Endothelial cell of umbilical vein (primary cell): ENCODE measurements around the gene TRAF3. TPM values are rescaled to one million over a fixed set of nuclear protein-coding genes. Genes with fewer than 3 reads are reported as not detected.

Experiments used
- BruUV-seq: library from RNA; stranded (reverse); fragments of 400-500 nt; replicated peaks from 2 replicates; lab custom pipeline; 2021; lab: Mats Ljungman, UMichigan
- CTCF ChIA-PET: fragments of 300-600, 350-600 bp; sonication (Branson Sonifier 250); formaldehyde crosslinking; loops from one replicate; lab custom pipeline; 2021; ENCODE audit warnings: antibody characterized with exemption, inconsistent platforms; lab: Charles Lee
- POLR2A ChIA-PET: fragments of 300-600, 350-600 bp; sonication (Branson Sonifier 250); formaldehyde crosslinking; loops from one replicate; lab custom pipeline; 2021; ENCODE audit warnings: antibody characterized with exemption, inconsistent platforms; lab: Charles Lee
- DNase-seq: peaks from one replicate; pipeline ENCODE4 v3.0.0-alpha.2; 2011; ENCODE audit warnings: low read depth, low spot score
- FAIRE-seq: peaks from 2 replicates; lab custom pipeline; 2011; peaks lifted over from hg19 to GRCh38; lab: Jason Lieb, UNC
- H2AFZ ChIP-seq: 2 replicates; pipeline ENCODE4 v1.6.0; 2012; ENCODE audit warnings: low read depth, low read length, control low read depth, inconsistent platforms
- H3K27ac ChIP-seq: 2 replicates; pipeline ENCODE4 v1.5.1; 2011; ENCODE audit warnings: low read depth, mild to moderate bottlenecking, control low read depth, low read length, moderate library complexity; ENCODE audit not compliant: insufficient read depth
- H3K27me3 ChIP-seq, 2 experiments: 2 replicates each; pipeline versions ENCODE4 v1.6.0 to v1.6.1; 2011; ENCODE audit warnings: low read length in 2 of 2, mixed read lengths in 1 of 2; ENCODE audit not compliant: control insufficient read depth in 2 of 2, insufficient read depth in 2 of 2
- H3K36me3 ChIP-seq, 2 experiments: 2 replicates in 1 of 2; 3 replicates in 1 of 2; pipeline ENCODE4 v1.5.1; 2011; ENCODE audit warnings: low read length in 2 of 2, mild to moderate bottlenecking in 1 of 2, moderate library complexity in 1 of 2; ENCODE audit not compliant: control insufficient read depth in 2 of 2, insufficient read depth in 2 of 2; ENCODE audit errors: extremely low read depth in 1 of 2
- H3K4me1 ChIP-seq: 3 replicates; pipeline ENCODE4 v1.5.1; 2011; ENCODE audit warnings: mild to moderate bottlenecking, low read length; ENCODE audit not compliant: control insufficient read depth, insufficient read depth; ENCODE audit errors: extremely low read depth
- H3K4me2 ChIP-seq: 2 replicates; pipeline ENCODE4 v1.6.1; 2011; ENCODE audit warnings: low read length, control low read depth, mixed read lengths; ENCODE audit not compliant: insufficient read depth
- H3K4me3 ChIP-seq, 3 experiments: fragments of 200-600 bp in 1 of 3; sonication (generic), shearing (Covaris generic) in 1 of 3; replicated peaks in 1 of 3; 2 replicates each; pipeline ENCODE4 v1.5.1; 2011 to 2016; ENCODE audit warnings: control low read depth in 3 of 3, low read length in 3 of 3, mild to moderate bottlenecking in 2 of 3, inconsistent platforms in 1 of 3, low read depth in 1 of 3, moderate library complexity in 1 of 3; ENCODE audit not compliant: insufficient read depth in 1 of 3
- H3K79me2 ChIP-seq: 2 replicates; pipeline ENCODE4 v1.6.0; 2012; ENCODE audit warnings: low read length, inconsistent platforms; ENCODE audit not compliant: control insufficient read depth, insufficient read depth
- H3K9ac ChIP-seq: replicated peaks from 2 replicates; pipeline ENCODE3; 2011; ENCODE audit warnings: low read length, control low read depth; ENCODE audit not compliant: insufficient read depth; ENCODE audit errors: extremely low read depth
- H3K9me1 ChIP-seq: replicated peaks from 3 replicates; pipeline ENCODE4 v1.6.0; 2011; ENCODE audit warnings: mild to moderate bottlenecking, low read length; ENCODE audit not compliant: control insufficient read depth, insufficient read depth; ENCODE audit errors: extremely low read depth
- H3K9me3 ChIP-seq: replicated peaks from 2 replicates; pipeline ENCODE4 v1.5.1; 2012; ENCODE audit warnings: low read length, inconsistent platforms; ENCODE audit not compliant: control insufficient read depth, insufficient read depth
- H4K20me1 ChIP-seq: replicated peaks from 2 replicates; pipeline ENCODE3; 2011; ENCODE audit warnings: mild to moderate bottlenecking, low read length; ENCODE audit not compliant: control insufficient read depth, insufficient read depth; ENCODE audit errors: extremely low read depth
- CTCF ChIP-seq, 2 donors: IDR thresholded peaks; 1 replicate in 1 of 2; 2 replicates in 1 of 2; pipeline ENCODE4 v1.5.1; 2011; ENCODE audit warnings: low read length in 2 of 2, mild to moderate bottlenecking in 2 of 2, moderate library complexity in 2 of 2, control low read depth in 1 of 2, inconsistent platforms in 1 of 2, low read depth in 1 of 2; ENCODE audit not compliant: insufficient read depth in 1 of 2; ENCODE audit errors: extremely low read depth in 1 of 2
- EZH2 ChIP-seq: IDR thresholded peaks from 2 replicates; pipeline ENCODE4 v1.6.1; 2012; ENCODE audit warnings: borderline replicate concordance, low read depth, mild to moderate bottlenecking, moderate library complexity, low read length, inconsistent platforms; ENCODE audit not compliant: severe bottlenecking
- FOS ChIP-seq: IDR thresholded peaks from 2 replicates; pipeline ENCODE4 v1.6.1; 2011; ENCODE audit warnings: mild to moderate bottlenecking, low read length, moderate library complexity, borderline replicate concordance; ENCODE audit not compliant: insufficient read depth
- GATA2 ChIP-seq: IDR thresholded peaks from 2 replicates; pipeline ENCODE4 v1.7.0; 2011; ENCODE audit warnings: low read depth, mild to moderate bottlenecking, moderate library complexity, mixed read lengths, low read length; ENCODE audit not compliant: insufficient read length, insufficient read depth
- JUN ChIP-seq: IDR thresholded peaks from 2 replicates; pipeline ENCODE4 v1.6.1; 2011; ENCODE audit warnings: borderline replicate concordance, low read depth; ENCODE audit not compliant: insufficient read length, insufficient read depth
- MAX ChIP-seq: IDR thresholded peaks from 2 replicates; pipeline ENCODE4 v1.6.1; 2011; ENCODE audit not compliant: insufficient read depth, insufficient read length
- MYC ChIP-seq: IDR thresholded peaks from one replicate; pipeline ENCODE4 v1.6.1; 2011; ENCODE audit warnings: mild to moderate bottlenecking, low read depth, low read length
- POLR2A ChIP-seq: IDR thresholded peaks from 2 replicates; pipeline ENCODE4 v1.6.1; 2012; ENCODE audit warnings: low read depth, mild to moderate bottlenecking, control low read depth, low read length
- POLR2AphosphoS5 ChIP-seq: IDR thresholded peaks from 2 replicates; pipeline ENCODE4 v1.6.1; 2012; ENCODE audit warnings: low read depth, mild to moderate bottlenecking, control low read depth, low read length, moderate library complexity; ENCODE audit not compliant: insufficient read depth
- dilution Hi-C: fragments of 300-500 bp; cut with MboI; formaldehyde crosslinking; loops from one replicate; pipeline ENCODE4 v1.15.0; 2019; ENCODE audit warnings: low sequenced_read_pairs; ENCODE audit not compliant: extremely low pct_ligation_motif_present
- intact Hi-C: fragments of 100-400 bp; cut with micrococcal nuclease; formaldehyde crosslinking; loops from one replicate; pipeline ENCODE4 v1.10.0; 2022
- polyA plus RNA-seq, 4 experiments: library from polyadenylated mRNA; depleted of rRNA in 3 of 4; stranded (reverse) in 3 of 4; unstranded in 1 of 4; fragments of >200 nt; gene quantifications; 2 replicates each; pipeline versions ENCODE4 v1.2.1 to v1.2.3, GENCODE V29; 2011 to 2012; ENCODE audit warnings: missing spikeins in 1 of 4
- total RNA-seq: library from RNA; stranded (reverse); gene quantifications from 2 replicates; pipeline ENCODE4 v1.2.3, GENCODE V29; 2021

Gene TRAF3
- total and polyA plus RNA-seq, 2 donors (not counting 3 experiments of a cell fraction or from before 2014, with no cell fraction given): 14.4 to 27.6 TPM

- Histone ChIP-seq H3K27ac (no peak overlapping the region), H3K36me3 (peaks cover 0 to 1% of the 10 kb centered on the region in 2 experiments), H3K4me2 (no peak overlapping the region), H3K79me2 (peaks cover under 1% of the 10 kb centered on the region), H3K9ac (no peak overlapping the region), H3K9me3 (no peaks in the 10 kb centered on the region), H3K4me1 (no peaks in the 10 kb centered on the region), H3K4me3 (no peak overlapping the region), H4K20me1 (no peaks in the 10 kb centered on the region), H3K27me3 (no peaks in the 10 kb centered on the region), H2AFZ (no peak overlapping the region), H3K9me1 (no peaks in the 10 kb centered on the region)
- ChIA-PET POLR2A (no interaction called here), CTCF (no interaction called here)
- dilution Hi-C loops (no loop called here), intact Hi-C loops (no loop called here)
- BruUV-seq: no TSS peak
- no peak for DNase-seq
- TF ChIP-seq MYC (no peak), POLR2AphosphoS5 (no peak), FOS (no peak), JUN (no peak)
- FAIRE-seq: no peak
These were observed 82.7 kb downstream of the TRAF3 start for GRCh38 chr14:102859911-102860310.

GRCh38 chr14:102862154-102862773 lies 85.0 kb downstream of the TRAF3 start:
- H3K27me3 ChIP-seq: no peaks in the 10 kb centered on the region
- intact Hi-C loops: no loop called here
- no peaks in the 10 kb centered on the region for H3K9me3 ChIP-seq
- no peak for FAIRE-seq
- ChIA-PET POLR2A (no interaction called here), CTCF (interaction anchor here (0.6 kb wide), 2 partner anchors 18 to 423 kb away, joined by 3 read pairs; no protein-coding TSS in a partner anchor)
- H3K9me1 ChIP-seq: no peaks in the 10 kb centered on the region
- no peaks in the 10 kb centered on the region for H4K20me1 ChIP-seq
- H3K4me1 ChIP-seq: no peaks in the 10 kb centered on the region
- no peak overlapping the region for H3K9ac ChIP-seq
- BruUV-seq: no TSS peak
- no peak overlapping the region for H2AFZ ChIP-seq
- no peak overlapping the region for H3K4me2 ChIP-seq
- no peak for DNase-seq
- no peak overlapping the region for H3K27ac ChIP-seq
- dilution Hi-C loops: no loop called here
- H3K4me3 ChIP-seq: no peak overlapping the region
- TF ChIP-seq JUN (no peak), POLR2AphosphoS5 (no peak), POLR2A (no peak), MYC (no peak), GATA2 (no peak), CTCF (IDR thresholded peaks at IDR 0.05; ENCODE audit: extremely low read depth in 1 of 2, insufficient read depth in 1 of 2, low read depth in 1 of 2, low read length in 2 of 2) (no peak), FOS (no peak), EZH2 (no peak), MAX (no peak)
- H3K36me3 ChIP-seq: peaks cover 0 to 1% of the 10 kb centered on the region in 2 experiments
- no peaks in the 10 kb centered on the region for H3K79me2 ChIP-seq
